Medulla oblongata (tissue), 1 donor: ENCODE measurements around the gene KLHDC3.
A peak's percentile ranks its signal among the peaks of the same experiment; 100 is the strongest.

ENCODE experiments used
- DNase-seq: peaks from one replicate; pipeline ENCODE4 v3.0.0-alpha.2; 2015; ENCODE audit errors: extremely low spot score

Gene KLHDC3

DNA sequence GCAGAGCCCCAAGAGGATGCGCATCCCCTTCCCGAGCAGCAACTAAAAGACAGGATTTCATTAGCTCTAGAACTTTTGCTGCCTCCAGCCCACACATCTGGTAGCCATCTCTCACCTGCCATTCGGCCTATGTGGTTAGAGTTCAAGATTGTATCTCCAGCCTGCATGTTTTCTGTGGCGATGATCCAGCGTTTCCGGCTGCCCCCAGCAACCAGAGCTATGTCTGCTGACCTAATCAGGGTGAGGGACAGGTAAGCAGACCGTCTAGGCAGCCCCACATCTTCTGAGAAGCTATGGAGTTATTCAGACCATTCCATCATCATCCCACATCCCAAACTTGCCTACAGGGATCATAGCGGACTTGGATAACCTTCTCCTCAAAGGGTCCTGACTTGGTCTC, 41.9 kb downstream of the KLHDC3 start:
- DNase-seq, result no peak

DNA sequence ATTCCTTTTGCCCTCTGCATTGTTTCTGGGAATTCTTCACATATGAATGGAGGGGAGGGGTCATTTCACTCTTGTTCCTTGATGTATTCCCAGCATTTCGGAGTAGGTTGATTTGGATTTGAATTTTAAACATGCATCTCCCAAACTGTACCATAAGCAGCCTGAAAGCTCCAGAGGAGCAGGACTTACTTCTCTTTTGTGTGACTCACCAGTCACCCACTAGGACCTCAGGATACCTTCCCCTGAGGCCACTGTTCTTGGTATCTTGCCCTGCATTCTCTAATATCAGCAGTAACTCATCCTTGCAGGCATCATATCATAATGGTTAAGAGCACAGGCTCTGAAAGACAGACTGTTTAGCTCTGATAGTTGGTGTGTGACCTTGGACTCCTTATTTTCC, 44.5 kb downstream of the KLHDC3 start:
- DNase-seq, result no peak

DNA sequence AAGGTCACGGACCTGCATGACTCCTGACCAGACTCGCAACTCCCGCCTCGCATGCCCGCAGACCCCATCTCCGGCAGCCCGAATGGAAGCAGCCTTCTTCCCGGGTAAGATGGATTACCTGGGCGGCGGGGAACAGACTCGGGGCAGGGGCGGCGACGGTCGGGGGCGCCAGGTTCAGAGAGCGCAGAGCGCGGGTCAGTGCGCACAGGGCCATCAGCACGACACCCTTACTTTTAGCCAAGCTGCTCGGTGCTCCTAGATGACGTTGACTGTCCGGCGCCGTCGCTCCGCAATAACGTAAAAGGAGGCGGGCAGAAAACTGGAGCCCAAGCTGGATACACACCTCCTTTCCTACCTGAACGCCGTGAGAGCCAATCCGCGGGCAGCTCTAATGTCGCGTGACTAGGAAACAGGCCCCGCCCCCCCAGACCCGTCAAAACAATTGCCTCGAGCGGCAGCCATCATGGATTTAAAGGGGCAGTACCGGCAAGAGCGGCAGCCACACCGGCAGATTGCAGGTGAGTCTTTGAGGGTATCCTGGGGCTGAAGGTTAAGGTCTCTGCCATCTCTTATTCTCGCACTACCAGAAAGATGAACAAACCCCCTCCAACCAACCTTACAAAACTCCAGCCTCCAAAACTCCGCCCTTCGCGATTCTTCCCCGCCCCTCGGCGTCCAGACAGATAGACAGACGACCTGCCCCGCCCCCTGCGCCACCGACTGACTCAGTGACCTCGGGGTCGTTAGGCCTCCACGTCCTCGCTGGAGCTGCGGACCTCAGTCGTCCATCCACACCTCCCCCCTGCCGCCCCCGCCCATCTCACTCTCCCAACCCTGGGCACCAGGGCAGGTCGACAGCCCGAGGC, 45.4 kb downstream of the KLHDC3 start, which contains the start of the genes KLC4 and MRPL2:
Gene KLC4, plus strand, starts transcription at position 464 of the 866 bp plus-strand sequence. CDS start 1,705 bp downstream, outside the sequence.
Gene MRPL2, minus strand, starts transcription at position 267 of the 866 bp plus-strand sequence. Its CDS starts 53 bp downstream, at position 214.
- DNase-seq, result peak; percentile 99

DNA sequence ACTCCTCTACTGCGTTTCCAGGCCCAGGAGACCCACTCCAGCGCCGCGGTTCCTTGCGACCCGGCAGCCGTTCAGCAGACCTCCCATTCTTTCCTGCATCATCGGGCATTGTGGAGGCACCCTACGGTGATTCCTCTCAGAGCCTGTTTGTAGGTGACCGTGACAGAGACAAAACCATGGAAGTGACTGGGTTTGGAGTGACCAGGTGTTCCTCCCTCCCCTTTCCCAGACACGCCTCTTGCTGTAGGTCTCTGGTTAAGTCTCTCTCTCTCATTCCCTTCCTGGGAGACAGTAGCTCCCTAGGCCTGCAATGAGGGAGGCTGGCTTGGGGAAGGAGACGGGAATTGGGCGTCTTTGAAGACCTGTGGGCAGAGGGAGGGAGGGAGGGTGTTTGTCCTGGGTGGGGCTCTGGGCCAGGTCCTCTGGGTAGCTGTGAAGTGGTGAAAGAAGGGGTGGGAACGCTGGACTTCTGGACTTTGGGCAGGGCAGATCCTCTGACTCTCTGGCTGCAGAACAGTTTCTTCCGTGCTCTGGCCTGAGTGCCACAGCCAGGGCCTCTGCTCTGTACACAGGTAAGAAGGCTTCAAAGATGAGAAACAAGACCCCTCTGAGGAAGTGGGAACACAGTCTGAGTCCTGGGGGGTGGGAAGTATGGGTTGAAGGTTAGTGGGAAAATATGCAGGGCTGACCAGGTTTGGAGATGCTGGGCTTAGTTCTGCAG, 46.1 kb downstream of the KLHDC3 start:
- no peak for DNase-seq

DNA sequence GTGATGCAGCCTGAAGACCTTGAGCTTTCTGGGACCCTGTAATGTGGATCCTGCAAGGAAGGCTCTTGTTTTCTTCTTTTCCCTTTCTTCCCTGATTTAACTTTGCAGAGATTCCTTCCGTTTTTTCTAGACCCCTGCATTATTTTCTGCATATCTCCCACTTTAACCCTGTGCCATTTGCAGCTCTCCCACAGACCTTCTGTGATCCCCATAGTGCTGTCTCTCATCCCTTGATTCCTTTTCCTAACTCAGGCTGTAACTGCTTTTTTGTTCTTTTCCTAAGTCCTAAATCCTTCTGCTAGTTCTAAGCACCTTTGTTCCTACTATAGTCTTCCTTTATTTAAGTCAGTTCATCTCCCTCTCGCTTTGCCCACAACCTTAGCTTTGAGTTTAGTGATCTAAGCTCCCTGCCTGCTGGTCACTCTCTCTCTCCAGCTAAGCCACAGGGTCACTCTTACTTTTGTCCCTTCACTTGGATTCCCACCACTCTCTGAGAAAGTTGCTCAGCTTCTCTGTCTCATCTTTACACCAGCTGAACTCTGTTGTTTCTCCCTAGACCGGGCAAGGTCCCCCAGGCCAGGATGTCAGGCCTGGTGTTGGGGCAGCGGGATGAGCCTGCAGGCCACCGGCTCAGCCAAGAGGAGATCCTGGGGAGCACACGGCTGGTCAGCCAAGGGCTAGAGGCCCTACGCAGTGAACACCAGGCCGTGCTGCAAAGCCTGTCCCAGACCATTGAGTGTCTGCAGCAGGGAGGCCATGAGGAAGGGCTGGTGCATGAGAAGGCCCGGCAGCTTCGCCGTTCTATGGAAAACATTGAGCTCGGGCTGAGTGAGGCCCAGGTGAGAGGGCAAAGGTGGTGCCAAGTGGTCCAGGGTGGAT, 46.9 kb downstream of the KLHDC3 start:
- no peak for DNase-seq

DNA sequence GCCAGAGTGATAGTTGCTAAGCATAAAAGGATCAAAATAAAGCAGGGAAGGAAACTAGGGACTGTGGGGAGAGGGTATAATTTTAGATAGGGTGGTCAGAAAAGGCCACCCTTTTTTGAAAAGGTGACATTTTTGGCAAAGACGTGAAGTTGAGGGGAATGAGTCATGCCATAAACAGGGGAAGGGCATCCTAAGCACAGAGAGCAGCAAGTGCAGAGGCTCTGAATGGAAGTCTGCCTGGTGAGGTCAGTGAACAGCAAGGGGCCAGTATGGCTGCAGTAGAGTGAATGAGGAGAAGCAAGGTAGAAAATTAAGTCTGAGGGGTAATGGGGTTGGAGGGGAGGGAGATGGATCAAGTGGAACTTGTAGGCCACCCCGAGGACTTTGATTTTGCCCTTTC, 47.8 kb downstream of the KLHDC3 start:
- no peak for DNase-seq

DNA sequence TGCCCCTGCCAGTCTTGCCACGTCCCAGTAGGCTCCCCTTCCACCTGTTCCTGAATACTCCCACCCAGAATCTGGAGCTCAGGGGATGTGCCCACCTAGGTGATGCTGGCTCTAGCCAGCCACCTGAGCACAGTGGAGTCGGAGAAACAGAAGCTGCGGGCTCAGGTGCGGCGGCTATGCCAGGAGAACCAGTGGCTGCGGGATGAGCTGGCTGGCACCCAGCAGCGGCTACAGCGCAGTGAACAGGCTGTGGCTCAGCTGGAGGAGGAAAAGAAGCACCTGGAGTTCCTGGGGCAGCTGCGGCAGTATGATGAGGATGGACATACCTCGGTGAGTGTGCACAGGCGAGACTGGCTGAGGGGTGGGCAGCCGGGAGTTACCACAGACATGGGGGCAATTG, 48.8 kb downstream of the KLHDC3 start:
- no peak for DNase-seq

DNA sequence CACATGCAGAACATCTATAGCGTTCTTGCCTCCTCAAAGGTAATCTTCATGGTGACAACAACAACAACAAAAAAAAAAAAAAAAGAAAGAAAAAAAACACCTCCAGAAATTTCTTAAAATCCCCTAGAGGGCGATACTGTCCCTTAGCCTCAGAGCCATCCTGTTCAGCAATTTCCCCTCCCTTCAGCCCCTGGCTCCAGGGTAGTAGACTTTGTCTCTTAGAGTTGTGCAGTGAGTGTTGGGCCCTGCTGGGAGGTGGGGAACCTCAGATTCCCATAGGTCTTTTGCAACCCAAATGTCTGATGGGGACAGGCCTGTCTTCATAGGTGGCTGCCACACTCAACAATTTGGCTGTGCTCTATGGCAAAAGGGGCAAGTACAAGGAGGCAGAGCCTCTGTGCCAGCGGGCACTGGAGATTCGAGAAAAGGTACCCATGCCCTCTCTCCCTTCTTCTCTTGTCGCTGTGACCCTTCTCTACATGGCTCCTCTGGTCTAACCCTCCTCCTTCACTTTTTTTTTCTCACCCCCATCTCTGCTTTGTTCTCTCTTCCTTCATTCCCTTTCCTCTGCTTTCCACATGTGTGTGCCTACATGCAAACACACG, 56.1 kb downstream of the KLHDC3 start:
- no peak for DNase-seq
